OCI-LY7 (cell line): ENCODE results near the gene VWF. TPM values are rescaled to one million over a fixed set of nuclear protein-coding genes. Genes with fewer than 3 reads are reported as not detected.
"Not testable (repeated sequence)": the region's sequence is repeated elsewhere in the genome, so short reads cannot be mapped to it uniquely, and the experiment has no call there.

ENCODE experiments used
- BruUV-seq: library from RNA; stranded (reverse); fragments of 400-500 nt; replicated peaks from 2 replicates; lab custom pipeline; 2021; lab: Mats Ljungman, UMichigan
- CTCF ChIA-PET: fragments of 300-600 bp; sonication (Branson Sonifier 250); formaldehyde crosslinking; loops from one replicate; lab custom pipeline; 2022; ENCODE audit warnings: antibody characterized with exemption; ENCODE audit not compliant: unreplicated experiment; lab: Charles Lee
- POLR2A ChIA-PET: fragments of 300-600 bp; sonication (Branson Sonifier 250); formaldehyde crosslinking; loops from one replicate; lab custom pipeline; 2022; ENCODE audit warnings: antibody characterized with exemption; lab: Charles Lee
- DNase-seq: peaks from one replicate; pipeline ENCODE4 v3.0.0-alpha.2; 2015; ENCODE audit warnings: low spot score
- H2AFZ ChIP-seq: fragments of 200-600 bp; sonication (generic), shearing (Covaris generic); 2 replicates; pipeline ENCODE4 v1.6.1; 2014; ENCODE audit warnings: mild to moderate bottlenecking, antibody characterized with exemption, low read length, moderate library complexity
- H3K27ac ChIP-seq: fragments of 200-600 bp; sonication (generic); 2 replicates; pipeline ENCODE4 v1.5.1; 2014; ENCODE audit warnings: mixed run types, low read depth, mild to moderate bottlenecking, moderate library complexity, low read length, inconsistent platforms; ENCODE audit not compliant: poor library complexity, severe bottlenecking
- H3K36me3 ChIP-seq: fragments of 200-600 bp; sonication (generic); 2 replicates; pipeline ENCODE4 v1.6.1; 2014; ENCODE audit warnings: mild to moderate bottlenecking, antibody characterized with exemption, low read length, moderate library complexity, mixed read lengths; ENCODE audit not compliant: insufficient read depth
- H3K4me1 ChIP-seq: fragments of 200-600 bp; sonication (generic); 2 replicates; pipeline ENCODE4 v1.5.1; 2014; ENCODE audit warnings: mild to moderate bottlenecking, low read length; ENCODE audit not compliant: insufficient read depth, poor library complexity, severe bottlenecking
- H3K4me2 ChIP-seq: fragments of 200-600 bp; sonication (generic); 2 replicates; pipeline ENCODE4 v1.6.1; 2014; ENCODE audit warnings: mild to moderate bottlenecking, low read length
- H3K4me3 ChIP-seq: fragments of 200-600 bp; sonication (generic); 2 replicates; pipeline ENCODE4 v1.5.1; 2014; ENCODE audit warnings: mild to moderate bottlenecking, low read depth, low read length; ENCODE audit not compliant: poor library complexity, severe bottlenecking
- H3K79me2 ChIP-seq: fragments of 200-600 bp; sonication (generic); 2 replicates; pipeline ENCODE4 v1.6.1; 2016; ENCODE audit warnings: low read depth, mild to moderate bottlenecking, low read length, moderate library complexity, mixed read lengths; ENCODE audit not compliant: insufficient read depth
- H3K9me2 ChIP-seq: fragments of 200-600 bp; sonication (generic); 2 replicates; pipeline ENCODE4 v1.6.1; 2016; ENCODE audit warnings: mild to moderate bottlenecking, low read length, mixed read lengths; ENCODE audit not compliant: insufficient read depth
- H3K9me3 ChIP-seq: fragments of 200-600 bp; sonication (generic); 2 replicates; pipeline ENCODE4 v1.6.1; 2014; ENCODE audit warnings: mild to moderate bottlenecking, mixed run types, low read length, mixed read lengths
- H4K20me1 ChIP-seq: fragments of 200-600 bp; sonication (generic); 2 replicates; pipeline ENCODE4 v1.6.1; 2014; ENCODE audit warnings: mild to moderate bottlenecking, antibody characterized with exemption, low read length, moderate library complexity, mixed read lengths; ENCODE audit not compliant: insufficient read depth
- EZH2phosphoT487 ChIP-seq: fragments of 200-600 bp; sonication (generic); IDR thresholded peaks from 2 replicates; pipeline ENCODE4 v1.6.1; 2018; ENCODE audit warnings: low read depth, borderline replicate concordance, mild to moderate bottlenecking, mixed run types, antibody characterized with exemption, low read length, moderate library complexity, mixed read lengths
- intact Hi-C: fragments of 100-400 bp; cut with micrococcal nuclease; formaldehyde crosslinking; loops from one replicate; pipeline ENCODE4 v1.10.0; 2022; ENCODE audit not compliant: unreplicated experiment
- total RNA-seq, 2 experiments: library from RNA; depleted of rRNA in 1 of 2; stranded (reverse); fragments of >200 nt in 1 of 2; shearing (Covaris generic) in 1 of 2; gene quantifications; 2 replicates each; pipeline ENCODE4 v1.2.3, GENCODE V29; 2014 to 2022
- TF ChIP-seq, protein P1 (sequence below): fragments of 200-600 bp; sonication (generic); conservative IDR thresholded peaks from 2 replicates; pipeline ENCODE4 v1.5.1; 2014; ENCODE audit warnings: mild to moderate bottlenecking, antibody characterized with exemption, low read length, moderate library complexity, mixed read lengths

The VWF gene
- total RNA-seq, 2 experiments from 2014 or later: 0.32 TPM; not detected in 1

DNA sequence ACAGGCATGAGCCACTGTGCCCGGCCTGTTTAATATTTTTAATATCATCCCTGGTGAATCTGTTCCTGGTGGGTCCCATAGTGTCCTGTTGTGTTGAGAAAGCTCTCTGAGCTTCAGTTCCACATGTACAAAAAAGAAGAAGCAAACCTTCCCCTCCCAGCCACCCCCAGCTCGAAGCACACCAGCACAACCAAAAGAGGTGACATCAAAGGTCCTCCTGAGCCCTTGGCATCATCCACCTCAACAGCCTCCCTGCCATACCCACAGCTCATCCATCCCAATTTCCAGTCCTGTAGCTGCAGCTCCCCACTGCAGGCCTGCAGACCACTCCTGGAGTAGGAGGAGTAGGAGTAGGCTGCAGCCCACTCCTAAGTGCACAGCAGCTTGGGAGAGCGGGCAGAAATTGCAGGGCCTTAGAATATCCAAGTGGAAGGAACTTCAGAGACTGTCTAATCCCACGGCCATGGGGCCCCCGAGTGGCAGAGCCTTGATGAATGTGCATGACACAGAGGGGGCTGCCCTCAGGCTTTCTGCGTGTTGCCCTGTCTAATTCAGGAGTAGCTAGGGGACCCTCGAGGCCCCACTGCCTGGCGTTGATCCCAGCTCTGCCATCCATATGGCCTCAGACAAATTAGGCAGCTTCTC, 39.1 kb upstream of the VWF start:
- Histone ChIP-seq H3K4me3 (no peak overlapping the region), H3K27ac (no peak overlapping the region), H3K36me3 (no peaks in the 10 kb centered on the region), H3K4me2 (no peak overlapping the region), H3K9me3 (no peaks in the 10 kb centered on the region), H4K20me1 (no peaks in the 10 kb centered on the region), H2AFZ (no peak overlapping the region), H3K9me2 (no peaks in the 10 kb centered on the region), H3K79me2 (no peaks in the 10 kb centered on the region), H3K4me1 (no peaks in the 10 kb centered on the region)
- no peak for DNase-seq
- TF ChIP-seq EZH2phosphoT487: no peak
- TF ChIP-seq, protein P1, sequence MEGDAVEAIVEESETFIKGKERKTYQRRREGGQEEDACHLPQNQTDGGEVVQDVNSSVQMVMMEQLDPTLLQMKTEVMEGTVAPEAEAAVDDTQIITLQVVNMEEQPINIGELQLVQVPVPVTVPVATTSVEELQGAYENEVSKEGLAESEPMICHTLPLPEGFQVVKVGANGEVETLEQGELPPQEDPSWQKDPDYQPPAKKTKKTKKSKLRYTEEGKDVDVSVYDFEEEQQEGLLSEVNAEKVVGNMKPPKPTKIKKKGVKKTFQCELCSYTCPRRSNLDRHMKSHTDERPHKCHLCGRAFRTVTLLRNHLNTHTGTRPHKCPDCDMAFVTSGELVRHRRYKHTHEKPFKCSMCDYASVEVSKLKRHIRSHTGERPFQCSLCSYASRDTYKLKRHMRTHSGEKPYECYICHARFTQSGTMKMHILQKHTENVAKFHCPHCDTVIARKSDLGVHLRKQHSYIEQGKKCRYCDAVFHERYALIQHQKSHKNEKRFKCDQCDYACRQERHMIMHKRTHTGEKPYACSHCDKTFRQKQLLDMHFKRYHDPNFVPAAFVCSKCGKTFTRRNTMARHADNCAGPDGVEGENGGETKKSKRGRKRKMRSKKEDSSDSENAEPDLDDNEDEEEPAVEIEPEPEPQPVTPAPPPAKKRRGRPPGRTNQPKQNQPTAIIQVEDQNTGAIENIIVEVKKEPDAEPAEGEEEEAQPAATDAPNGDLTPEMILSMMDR: no peak
- ChIA-PET POLR2A (interaction anchor here (0.5 to 1.2 kb wide), 2 partner anchors 29 to 1622 kb away, joined by 4 read pairs; no protein-coding TSS in a partner anchor), CTCF (no interaction called here)
- intact Hi-C loops: no loop called here
- no TSS peak for BruUV-seq

DNA sequence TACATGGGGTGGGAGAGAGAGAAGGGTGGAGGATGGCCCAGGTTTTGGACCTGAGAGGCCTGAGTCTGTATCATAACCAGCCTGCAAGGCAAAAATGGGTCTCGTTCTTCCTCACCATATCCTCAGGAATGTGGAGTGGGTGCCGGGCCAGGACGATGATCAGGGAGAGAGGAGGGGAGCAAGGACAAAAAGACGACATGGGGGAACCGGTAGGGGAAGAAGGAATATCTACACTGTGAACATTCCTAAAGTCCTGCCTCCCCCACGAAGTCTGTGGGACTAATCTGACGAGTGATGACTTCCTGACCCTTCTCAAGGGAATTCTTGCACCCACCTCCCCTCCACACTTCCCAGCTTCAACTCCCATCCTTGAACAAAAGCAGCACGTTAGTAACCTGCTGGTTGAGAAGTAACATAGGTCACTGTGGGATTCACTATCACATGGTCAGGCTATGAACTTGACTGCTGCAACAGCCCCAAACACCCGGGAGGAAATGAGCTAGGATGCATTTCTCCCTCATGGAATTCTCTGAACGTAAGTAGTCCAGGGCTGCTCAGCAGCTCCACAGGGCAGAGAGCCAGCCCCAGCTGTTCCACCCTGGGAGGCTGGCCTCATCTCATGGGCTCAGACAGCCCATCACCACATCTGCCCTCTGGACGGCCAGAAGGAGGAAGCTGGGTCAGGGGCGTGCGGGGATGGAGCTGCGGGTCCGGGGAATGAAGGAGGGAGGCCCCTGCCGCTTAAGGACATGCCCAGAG, 36.8 kb upstream of the VWF start:
- no peaks in the 10 kb centered on the region for H4K20me1 ChIP-seq
- no TSS peak for BruUV-seq
- H3K4me3 ChIP-seq: no peak overlapping the region
- H3K27ac ChIP-seq: no peak overlapping the region
- H3K9me2 ChIP-seq: no peaks in the 10 kb centered on the region
- H2AFZ ChIP-seq: no peak overlapping the region
- intact Hi-C loops: no loop called here
- CTCF ChIA-PET: no interaction called here
- no peaks in the 10 kb centered on the region for H3K9me3 ChIP-seq
- TF ChIP-seq EZH2phosphoT487: no peak
- TF ChIP-seq, protein P1: no peak
- no peak overlapping the region for H3K4me2 ChIP-seq
- H3K36me3 ChIP-seq: no peaks in the 10 kb centered on the region
- H3K79me2 ChIP-seq: no peaks in the 10 kb centered on the region
- no peaks in the 10 kb centered on the region for H3K4me1 ChIP-seq
- POLR2A ChIA-PET: interaction anchor here (1.8 kb wide), 1 partner anchor 20 kb away, joined by 7 read pairs; no protein-coding TSS in a partner anchor
- no peak for DNase-seq

DNA sequence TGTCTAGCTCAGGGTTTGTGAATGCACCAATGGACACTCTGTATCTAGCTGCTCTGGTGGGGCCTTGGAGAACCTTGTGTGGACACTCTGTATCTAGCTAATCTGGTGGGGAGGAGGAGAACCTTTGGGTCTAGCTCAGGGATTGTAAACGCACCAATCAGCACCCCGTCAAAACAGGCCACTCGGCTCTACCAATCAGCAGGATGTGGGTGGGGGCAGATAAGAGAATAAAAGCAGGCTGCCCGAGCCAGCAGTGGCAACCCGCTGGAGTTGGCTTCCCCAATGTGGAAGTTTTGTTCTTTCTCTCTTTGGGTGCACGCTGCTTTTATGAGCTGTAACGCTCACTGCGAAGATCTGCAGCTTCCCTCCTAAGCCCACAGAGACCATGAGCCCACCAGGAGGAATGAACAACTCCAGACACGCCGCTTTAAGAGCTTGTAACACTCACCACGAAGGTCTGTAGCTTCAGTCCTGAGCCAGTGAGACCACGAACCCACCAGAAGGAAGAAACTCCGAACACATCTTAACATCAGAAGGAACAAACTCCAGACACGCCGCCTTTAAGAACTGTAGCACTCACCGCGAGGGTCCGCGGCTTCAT, 35.7 kb upstream of the VWF start:
- BruUV-seq, intact Hi-C loops, H3K36me3 ChIP-seq, H3K4me3 ChIP-seq, CTCF ChIA-PET, H3K9me2 ChIP-seq, H3K79me2 ChIP-seq, DNase-seq, H3K4me2 ChIP-seq, H3K4me1 ChIP-seq, H3K9me3 ChIP-seq, H2AFZ ChIP-seq, H3K27ac ChIP-seq, H4K20me1 ChIP-seq: not testable (repeated sequence)
- POLR2A ChIA-PET: interaction anchor here (0.8 kb wide), 1 partner anchor 10 kb away, joined by 3 read pairs; no protein-coding TSS in a partner anchor

DNA sequence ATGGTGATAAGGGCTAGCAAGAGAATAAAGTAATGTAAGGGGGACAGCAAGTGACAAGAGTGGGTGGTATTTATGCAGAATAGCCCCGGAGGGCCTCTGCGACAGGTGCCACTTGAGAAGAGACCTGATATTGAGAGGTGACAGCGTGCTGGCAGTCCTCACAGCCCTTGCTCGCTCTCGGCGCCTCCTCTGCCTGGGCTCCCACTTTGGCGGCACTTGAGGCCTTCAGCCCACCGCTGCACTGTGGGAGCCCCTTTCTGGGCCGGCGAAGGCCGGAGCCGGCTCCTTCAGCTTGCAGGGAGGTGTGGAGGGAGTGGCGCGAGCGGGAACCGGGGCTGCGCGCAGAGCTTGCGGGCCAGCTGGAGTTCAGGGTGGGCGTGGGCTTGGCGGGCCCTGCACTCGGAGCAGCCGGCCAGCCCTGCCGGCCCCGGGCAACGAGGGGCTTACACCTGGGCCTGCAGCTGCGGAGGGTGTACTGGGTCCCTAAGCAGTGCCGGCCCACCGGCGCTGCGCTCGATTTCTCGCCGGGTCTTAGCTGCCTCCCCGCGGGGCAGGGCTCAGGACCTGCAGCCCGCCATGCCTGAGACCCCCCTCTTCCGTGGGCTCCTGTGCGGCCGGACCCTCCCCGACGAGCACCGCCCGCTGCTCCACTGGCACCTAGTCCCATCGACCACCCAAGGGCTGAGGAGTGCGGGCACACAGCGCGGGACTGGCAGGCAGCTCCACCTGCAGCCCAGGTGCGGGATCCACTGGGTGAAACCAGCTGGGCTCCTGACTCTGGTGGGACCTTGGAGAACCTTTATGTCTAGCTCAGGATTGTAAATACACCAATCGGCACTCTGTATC, 34.9 kb upstream of the VWF start:
- H3K4me1 ChIP-seq, H2AFZ ChIP-seq, CTCF ChIA-PET, BruUV-seq, H3K9me3 ChIP-seq, H3K9me2 ChIP-seq, intact Hi-C loops, H3K4me2 ChIP-seq, H3K27ac ChIP-seq, H3K36me3 ChIP-seq, H3K79me2 ChIP-seq, H4K20me1 ChIP-seq, H3K4me3 ChIP-seq, DNase-seq: not testable (repeated sequence)
- POLR2A ChIA-PET: interaction anchor here (0.8 kb wide), 1 partner anchor 9 kb away, joined by 3 read pairs; no protein-coding TSS in a partner anchor
